Measurements from ENCODE around the gene CIITA.
A peak's percentile ranks its signal among the peaks of the same experiment; 100 is the strongest.
"Not testable (repeated sequence)": the region's sequence is repeated elsewhere in the genome, so short reads cannot be mapped to it uniquely, and the experiment has no call there.

The CIITA gene, protein sequence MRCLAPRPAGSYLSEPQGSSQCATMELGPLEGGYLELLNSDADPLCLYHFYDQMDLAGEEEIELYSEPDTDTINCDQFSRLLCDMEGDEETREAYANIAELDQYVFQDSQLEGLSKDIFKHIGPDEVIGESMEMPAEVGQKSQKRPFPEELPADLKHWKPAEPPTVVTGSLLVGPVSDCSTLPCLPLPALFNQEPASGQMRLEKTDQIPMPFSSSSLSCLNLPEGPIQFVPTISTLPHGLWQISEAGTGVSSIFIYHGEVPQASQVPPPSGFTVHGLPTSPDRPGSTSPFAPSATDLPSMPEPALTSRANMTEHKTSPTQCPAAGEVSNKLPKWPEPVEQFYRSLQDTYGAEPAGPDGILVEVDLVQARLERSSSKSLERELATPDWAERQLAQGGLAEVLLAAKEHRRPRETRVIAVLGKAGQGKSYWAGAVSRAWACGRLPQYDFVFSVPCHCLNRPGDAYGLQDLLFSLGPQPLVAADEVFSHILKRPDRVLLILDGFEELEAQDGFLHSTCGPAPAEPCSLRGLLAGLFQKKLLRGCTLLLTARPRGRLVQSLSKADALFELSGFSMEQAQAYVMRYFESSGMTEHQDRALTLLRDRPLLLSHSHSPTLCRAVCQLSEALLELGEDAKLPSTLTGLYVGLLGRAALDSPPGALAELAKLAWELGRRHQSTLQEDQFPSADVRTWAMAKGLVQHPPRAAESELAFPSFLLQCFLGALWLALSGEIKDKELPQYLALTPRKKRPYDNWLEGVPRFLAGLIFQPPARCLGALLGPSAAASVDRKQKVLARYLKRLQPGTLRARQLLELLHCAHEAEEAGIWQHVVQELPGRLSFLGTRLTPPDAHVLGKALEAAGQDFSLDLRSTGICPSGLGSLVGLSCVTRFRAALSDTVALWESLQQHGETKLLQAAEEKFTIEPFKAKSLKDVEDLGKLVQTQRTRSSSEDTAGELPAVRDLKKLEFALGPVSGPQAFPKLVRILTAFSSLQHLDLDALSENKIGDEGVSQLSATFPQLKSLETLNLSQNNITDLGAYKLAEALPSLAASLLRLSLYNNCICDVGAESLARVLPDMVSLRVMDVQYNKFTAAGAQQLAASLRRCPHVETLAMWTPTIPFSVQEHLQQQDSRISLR

DNA sequence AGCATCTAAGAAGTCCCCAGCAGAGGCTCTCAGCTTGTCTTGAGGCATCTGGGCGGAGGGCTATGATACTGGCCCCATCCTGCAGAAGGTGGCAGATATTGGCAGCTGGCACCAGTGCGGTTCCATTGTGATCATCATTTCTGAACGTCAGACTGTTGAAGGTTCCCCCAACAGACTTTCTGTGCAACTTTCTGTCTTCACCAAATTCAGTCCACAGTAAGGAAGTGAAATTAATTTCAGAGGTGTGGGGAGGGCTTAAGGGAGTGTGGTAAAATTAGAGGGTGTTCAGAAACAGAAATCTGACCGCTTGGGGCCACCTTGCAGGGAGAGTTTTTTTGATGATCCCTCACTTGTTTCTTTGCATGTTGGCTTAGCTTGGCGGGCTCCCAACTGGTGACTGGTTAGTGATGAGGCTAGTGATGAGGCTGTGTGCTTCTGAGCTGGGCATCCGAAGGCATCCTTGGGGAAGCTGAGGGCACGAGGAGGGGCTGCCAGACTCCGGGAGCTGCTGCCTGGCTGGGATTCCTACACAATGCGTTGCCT is at the start of gene CIITA:
TSS of gene CIITA (plus strand) at position 404 of the 543 bp plus-strand sequence. CDS start at position 533, 129 bp downstream.
- DNase-seq (ENCODE audit: low read depth in 2 of 2): peak; percentile 20 to 30

DNA sequence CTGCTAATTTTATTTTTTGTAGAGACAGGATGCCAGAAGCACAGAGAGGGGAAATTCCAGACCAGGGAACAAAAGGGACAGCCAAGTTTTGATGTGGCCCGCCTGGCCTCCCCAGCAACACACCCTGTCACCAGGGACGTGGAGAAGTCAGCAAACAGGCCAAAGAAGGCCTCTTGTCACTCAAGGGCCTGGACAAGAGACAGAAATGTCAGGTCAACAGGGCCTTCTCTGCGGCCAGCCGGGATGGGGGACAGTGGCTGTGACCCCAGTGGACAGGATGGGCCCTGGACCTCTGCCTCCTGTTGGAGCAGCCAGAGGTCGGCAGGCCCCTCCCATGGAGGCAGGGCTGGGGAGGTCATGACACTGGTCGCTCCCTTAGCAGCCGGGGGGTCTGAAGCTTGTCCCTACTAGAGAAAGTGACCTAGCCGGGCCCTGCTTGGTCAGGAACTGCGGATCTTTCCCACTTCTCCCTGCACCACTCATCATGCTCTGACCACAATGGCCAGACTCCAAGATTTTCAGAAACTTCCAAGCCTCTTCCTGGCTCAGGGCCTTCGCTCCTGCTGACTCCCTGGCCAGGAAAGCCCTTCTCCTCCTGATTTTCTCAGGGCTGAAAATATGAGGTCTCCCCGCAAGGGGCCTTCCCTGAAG is 49.2 kb upstream of the CIITA start:
- DNase-seq (ENCODE audit: low read depth in 2 of 2): no peak

DNA sequence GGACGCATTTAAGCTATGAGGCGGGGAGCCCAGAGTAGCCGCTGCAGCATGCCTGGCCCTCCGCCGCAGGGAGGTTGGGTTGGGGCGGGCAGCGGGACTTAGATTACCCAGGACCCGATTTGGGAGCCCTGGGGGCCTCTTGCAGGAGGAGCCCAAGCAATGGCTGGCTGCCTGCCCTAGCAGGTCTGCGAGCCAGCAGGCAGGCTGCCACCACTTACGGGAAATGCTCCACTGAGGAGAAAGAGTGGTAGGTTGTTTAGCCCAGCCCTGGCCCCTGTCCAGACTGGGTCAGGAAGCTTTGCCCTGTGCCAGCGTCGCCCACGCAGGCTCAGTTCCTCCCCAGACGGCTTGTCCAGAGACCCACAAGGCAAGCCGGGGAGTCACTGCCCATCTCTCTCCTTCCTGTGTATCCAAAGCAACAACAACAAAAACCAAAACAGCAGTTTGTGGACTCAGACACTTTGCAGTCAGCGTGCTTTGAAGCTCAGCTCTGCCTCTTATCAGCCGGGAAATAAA is 48.1 kb upstream of the CIITA start:
- no peak for DNase-seq (ENCODE audit: low read depth in 2 of 2)

DNA sequence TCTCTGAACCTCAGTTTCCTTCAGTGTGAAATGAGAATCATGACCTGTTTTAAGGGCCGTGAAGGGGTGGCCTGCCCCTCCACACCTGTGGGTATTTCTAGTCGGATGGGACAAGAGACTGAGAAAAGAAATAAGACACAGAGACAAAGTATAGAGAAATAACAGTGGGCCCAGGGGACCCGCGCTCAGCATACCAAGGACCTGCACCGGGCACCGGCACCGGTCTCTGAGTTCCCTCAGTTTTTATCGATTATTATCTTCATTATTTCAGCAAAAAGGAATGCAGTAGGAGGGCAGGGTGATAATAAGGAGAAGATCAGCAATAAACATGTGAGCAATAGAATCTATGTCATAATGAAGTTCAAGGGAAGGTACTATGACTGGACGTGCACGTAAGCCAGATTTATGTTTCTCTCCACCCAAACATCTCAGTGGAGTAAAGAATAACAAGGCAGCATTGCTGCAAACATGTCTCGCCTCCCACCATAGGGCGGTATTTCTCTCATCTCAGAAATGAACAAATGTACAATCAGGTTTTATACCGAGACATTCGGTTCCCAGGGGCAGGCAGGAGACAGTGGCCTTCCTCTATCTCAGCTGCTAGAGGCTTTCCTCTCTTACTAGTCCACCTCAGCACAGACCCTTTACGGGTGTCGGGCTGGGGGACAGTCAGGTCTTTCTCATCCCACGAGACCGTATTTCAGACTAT is 47.5 kb upstream of the CIITA start:
- DNase-seq (ENCODE audit: low read depth in 2 of 2): not testable (repeated sequence)

DNA sequence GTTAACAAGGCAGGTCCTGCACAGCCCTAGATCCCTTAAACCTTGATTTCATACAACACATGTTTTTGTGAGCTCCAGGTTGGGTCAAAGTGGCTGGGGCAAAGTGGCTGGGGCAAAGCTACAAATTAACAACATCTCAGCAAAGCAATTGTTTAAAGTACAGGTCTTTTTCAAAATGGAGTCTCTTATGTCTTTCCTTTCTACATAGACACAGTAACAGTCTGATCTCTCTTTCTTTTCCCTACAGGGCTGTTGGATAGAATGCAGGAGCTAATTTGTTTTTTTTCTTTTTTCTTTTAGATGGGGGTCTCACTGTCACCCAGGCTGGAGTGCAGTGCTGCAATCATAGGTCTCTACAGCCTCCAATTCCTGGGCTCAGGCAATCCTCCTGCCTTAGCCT is 46.8 kb upstream of the CIITA start:
- not testable (repeated sequence) for DNase-seq (ENCODE audit: low read depth in 2 of 2)

DNA sequence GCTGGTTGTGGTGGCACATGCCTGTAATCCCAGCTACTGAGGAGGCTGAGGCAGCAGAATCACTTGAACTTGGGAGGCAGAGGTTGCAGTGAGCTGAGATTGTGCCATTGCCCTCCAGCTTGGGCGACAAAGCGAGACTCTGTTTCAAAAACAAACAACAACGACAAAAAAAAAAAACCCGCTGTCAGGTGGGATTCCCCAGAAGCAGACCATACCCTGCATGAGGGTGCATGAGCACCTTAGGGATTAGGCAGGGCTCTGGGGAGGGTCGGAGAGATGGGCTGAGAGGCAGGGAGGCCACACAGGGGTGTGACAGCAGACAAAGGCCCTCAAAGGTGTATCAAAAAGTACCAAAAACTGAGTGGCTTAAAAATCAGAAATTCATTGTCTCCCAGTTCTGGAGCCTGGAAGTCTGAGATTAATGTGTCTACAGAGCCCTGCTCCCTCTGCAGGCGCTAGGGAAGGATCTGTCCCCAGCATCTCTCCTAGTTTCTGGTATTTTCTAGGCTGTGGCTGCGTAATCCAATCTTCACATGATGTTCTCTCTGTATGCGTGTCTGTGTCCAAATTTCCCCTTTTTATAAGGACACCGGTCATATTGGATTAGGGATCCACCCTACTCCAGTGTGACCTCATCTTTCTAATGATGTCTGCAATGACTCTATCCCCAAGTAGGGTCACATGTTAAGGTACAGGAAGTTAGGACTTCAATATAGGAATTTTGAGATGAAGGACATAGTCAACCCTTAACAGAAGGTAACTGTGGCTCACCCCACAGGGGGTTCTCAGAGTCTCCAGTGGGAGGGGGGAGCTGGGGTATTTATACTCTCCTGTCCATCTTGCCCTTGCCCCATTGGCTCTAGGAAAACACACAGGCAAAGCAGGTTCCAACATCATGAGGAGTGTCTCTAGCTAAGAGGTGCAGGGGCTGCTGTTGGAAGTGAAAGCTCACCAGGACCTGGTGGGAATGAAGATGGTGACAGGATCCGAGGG is 44.8 kb upstream of the CIITA start:
- no peak for DNase-seq (ENCODE audit: low read depth in 2 of 2)

DNA sequence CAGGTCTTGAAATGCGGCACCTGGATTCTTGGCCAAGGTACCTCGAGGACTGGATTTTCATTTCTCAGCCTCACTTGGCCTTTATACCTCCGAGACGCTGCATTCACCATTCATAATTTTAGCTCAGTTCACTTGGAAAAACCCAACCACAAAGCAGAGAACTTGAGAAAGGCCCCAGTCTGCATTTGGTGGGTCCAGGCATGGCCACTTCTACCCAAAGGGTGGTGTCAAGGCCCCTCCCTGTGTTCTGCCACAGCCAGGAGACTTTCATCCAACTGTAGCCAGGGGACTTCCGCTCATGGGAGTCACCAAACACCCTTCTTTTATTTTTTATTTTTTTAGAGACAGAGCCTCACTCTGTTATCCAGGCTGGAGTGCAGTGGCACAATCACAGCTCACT is 43.7 kb upstream of the CIITA start:
- no peak for DNase-seq (ENCODE audit: low read depth in 2 of 2)

DNA sequence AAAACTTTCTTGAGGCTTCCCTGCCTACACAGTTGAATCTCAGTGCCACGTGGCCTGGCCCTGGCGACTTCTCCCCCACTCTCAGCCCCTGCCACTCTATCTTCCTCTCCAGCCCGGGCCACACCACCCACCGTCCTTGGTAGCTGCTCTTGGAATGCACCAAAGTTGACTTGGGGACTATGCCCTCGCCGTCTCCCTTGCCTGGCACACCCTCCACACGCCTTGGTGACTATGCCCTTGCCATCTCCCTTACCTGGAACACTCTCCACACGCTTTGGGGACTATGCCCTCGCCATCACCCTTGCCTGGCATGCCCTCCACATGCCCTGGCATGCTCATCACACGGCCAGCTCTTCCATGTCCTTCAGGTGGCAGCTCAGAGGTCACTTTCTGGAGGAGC is 42.9 kb upstream of the CIITA start:
- no peak for DNase-seq (ENCODE audit: low read depth in 2 of 2)

DNA sequence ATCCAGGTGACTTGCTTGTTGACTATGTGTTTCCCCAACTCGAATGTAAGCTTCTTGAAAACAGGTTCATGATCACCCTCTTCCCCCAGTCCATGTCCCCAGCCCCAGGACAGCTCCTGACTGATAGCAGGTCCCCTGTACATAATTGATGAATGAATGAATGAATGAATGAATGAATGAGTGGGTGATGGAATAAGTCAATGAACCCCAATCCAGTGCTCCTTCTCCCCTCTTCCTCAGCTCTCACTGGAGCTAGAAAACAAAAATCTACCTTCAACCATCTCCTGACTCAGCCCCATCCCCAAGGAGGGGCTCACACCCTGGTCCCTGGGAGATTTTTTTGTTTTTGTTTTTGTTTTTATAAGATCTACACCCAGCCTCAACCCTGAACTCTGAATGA is 42.2 kb upstream of the CIITA start:
- no peak for DNase-seq (ENCODE audit: low read depth in 2 of 2)

DNA sequence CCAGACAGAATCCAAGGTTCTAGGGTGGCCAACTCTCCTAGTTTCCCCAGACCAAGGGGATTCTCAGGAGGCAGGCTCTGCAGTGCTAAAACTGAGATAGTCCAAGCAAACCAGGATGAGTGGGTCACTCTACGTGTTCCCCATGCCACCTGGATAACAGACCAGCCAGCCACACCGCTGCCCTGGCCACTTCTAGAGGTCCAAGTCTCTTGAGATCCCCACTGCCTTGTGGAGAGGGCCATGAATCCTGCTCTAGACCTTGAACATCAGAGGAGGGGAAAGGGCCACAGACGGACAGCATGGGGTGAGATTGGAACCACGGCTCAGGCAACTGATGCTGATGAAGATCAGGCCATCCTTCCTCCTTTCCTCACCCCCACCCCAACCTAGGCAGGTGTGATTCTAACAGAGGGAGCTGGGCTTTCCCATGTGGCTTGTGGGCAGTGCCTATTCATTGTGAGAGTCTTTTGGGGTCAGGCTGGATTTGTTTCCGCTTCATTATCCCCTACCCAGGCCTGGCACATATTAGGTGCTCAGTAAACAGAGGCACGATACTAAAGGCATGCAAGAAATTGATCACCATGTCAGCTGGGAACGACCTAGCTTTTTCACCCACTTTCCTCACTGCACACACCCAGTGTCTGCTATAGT is 41.6 kb upstream of the CIITA start:
- DNase-seq (ENCODE audit: low read depth in 2 of 2): no peak

DNA sequence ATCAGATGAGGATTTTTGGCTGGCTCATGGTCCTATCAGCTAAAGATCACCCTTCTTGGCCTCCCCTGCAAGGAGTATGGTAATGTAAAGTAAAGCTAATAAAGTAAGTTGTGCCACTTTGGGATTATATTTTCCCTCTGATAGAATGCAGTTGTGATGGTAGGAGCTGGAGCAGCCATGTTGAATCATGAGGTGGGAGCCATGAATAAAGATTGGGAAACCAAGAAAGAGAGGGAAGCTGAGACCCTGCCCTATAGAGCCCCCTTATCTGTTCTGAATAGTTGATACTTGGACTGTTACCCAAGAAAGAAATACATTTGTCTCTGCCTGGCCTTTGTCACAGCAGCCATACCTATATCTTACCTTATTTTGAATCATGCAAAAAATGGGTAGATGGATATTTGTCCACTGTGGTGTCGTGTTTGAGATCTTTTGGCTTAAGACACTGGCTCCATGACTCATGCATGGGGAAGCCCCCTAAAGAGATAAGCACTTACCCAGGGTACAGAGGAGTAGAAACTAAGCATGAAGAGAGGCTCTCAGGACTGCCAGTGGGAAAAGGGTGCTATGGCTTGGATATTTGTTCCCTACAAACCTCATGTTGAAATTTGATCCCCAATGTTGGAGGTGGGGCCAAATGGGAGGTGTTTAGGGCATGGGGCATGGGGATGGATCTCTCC is 40.7 kb upstream of the CIITA start:
- no peak for DNase-seq (ENCODE audit: low read depth in 2 of 2)

DNA sequence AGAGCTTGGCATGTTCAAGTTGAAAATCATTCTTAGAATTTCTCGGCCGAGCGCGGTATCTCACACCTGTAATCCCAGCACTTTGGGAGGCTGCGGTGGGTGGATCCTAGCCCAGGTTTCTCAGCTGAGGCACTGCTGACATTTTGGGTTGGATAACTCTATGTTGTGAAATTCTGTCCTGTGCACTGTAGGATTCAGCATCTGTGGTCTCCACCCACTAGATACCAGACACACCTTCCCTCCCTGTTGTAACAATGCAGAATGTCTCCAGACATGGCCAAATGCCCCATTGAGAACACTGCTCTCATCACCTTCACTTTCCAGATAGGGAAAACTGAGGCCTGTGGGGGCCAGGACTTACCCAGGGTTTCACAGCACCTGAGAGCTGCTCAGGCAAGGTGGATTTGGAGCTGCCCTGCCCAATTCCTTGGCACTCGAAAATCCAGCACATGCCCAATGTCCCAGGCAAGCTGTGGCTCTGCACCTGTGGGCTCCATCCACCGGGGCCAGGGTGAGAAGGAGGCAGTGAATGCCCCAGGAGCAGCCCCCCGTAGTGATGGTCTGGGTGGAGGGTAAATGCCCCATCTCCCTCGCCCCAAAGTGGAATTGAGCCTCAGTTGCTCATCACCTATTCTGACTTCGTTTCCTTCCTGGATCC is 38.3 kb upstream of the CIITA start:
- no peak for DNase-seq (ENCODE audit: low read depth in 2 of 2)

DNA sequence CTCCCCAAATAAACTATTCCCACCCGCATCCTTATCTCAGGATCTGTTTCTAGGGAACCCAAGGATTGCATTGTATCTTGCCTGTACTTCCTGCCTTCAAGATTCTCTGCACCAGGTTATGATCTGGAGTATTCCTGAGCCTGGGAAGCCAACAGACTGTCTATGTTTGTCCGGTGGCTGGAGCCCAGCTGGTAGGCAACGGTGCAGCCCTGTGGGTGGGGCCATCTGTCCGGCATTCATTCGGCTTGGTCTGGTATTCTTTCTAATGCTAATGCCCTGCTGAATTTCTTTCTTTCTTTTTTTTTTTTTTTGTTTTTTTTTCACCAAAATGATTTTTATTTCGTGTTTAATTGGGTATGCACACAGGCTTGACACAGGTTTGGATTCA is 37.7 kb upstream of the CIITA start:
- no peak for DNase-seq (ENCODE audit: low read depth in 2 of 2)

DNA sequence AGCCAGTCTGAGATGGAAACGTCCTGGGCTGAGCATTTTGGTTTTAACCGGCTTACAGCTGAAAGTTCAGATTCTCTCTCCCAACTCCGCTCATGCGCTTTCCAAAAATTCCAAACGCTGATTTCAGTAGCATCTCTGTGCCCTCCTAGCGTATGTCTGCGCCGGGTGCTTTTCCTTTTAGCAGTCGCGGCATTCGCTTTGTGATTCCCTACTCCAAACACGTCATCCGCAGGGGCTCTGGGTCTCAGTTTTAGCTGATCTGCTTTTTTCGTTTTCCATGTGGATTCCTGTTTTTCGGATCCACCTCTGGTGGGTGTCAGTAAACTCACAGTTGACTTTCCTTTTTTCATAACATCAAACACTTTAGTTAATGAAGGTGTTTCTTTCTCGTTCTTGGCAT is 36.3 kb upstream of the CIITA start:
- no peak for DNase-seq (ENCODE audit: low read depth in 2 of 2)

DNA sequence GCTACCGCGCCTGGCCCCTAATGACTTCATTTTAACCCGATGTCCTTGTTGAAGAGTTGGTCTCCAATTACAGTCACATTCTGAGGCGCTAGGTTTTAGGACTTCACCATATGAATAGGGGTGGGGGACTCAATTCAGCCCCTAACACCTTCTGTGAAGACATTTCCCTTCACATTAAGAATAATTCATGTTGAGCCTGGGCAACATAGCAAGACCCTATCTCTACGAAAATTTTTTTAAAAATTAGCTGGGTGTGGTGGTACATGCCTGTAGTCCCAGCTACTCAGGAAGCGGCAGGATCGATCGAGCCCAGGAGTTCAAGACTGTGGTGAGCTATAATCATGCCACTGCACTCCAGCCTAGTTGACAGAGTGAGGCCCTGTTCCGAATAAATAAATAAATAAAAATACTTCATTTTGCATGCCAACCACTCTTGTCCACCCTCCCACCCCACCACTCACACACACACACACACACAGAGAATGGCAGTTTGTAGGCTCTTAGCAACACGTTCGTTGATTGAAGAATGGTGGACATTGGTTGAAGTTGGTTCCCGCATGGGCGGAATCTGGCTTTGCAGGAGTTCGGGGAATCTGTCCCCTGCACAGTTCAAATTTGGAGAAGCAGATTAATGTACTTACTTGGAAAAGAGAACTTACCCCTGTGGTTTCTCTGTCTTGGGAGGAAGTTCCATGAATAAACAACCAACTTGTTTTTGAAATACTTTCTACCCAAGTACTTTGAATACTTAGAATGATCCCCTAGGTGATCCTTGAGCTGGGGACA is 30.6 kb upstream of the CIITA start:
- no peak for DNase-seq (ENCODE audit: low read depth in 2 of 2)

DNA sequence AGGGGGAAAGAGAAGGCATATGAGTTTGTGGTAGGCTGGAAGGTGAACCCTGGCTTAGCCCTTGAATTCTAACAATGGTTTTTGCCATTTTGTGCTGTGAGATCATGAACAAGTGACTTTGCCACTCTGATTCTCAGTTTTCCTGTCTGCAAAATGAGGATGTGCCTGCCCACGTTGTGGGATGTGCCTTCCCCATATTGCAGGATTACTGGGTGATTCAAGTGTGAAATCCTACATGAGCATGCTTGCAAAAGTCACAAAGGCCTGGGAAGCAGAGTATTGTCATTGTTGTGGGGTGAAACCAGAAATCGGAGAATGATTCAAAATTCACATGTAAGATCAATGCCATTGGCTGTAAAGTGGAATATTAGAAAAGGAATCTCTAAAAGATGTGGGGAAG is 29.8 kb upstream of the CIITA start:
- no peak for DNase-seq (ENCODE audit: low read depth in 2 of 2)

Measured in stimulated activated CD8-positive, alpha-beta memory T cell treated with anti-CD3 and anti-CD28 coated beads, Interleukin-15, amount 100 ng/mL, for 4 hours (primary cell).